SK-N-SH (cell line): ENCODE measurements around the gene KIAA0040. TPM values are rescaled to one million over a fixed set of nuclear protein-coding genes. Genes with fewer than 3 reads are reported as not detected.

Source experiments
- CTCF ChIA-PET: fragments of 300-600, 350-600 bp; formaldehyde crosslinking; extraction: SDS; loops from one replicate; lab custom pipeline; 2021; lab: Yijun Ruan, JAX
- POLR2A ChIA-PET: fragments of 350-600 bp; sonication (Branson Sonifier 250); formaldehyde crosslinking; extraction: SDS; loops from one replicate; lab custom pipeline; 2020; ENCODE audit warnings: antibody characterized with exemption, inconsistent platforms; lab: Yijun Ruan, JAX
- DNase-seq: peaks from one replicate; pipeline ENCODE4 v3.0.0; 2012
- H2AFZ ChIP-seq: fragments of 200-600 bp; sonication (generic); 2 replicates; pipeline ENCODE4 v1.8.1; 2016; ENCODE audit warnings: antibody characterized with exemption, mild to moderate bottlenecking, low read depth
- H3F3A ChIP-seq: fragments of 200-600 bp; sonication (generic); replicated peaks from 2 replicates; pipeline ENCODE3; 2016; ENCODE audit warnings: antibody characterized with exemption, mild to moderate bottlenecking; ENCODE audit not compliant: insufficient read depth
- H3K27ac ChIP-seq, 2 experiments: fragments of 200-500 bp in 1 of 2; fragments of 200-600 bp in 1 of 2; sonication (Bioruptor generic) in 1 of 2; sonication (generic), shearing (Covaris generic) in 1 of 2; 2 replicates each; pipeline versions ENCODE4 v1.5.1 to v1.6.1; 2014 to 2016; ENCODE audit warnings: low read depth in 2 of 2, inconsistent platforms in 1 of 2, low read length in 1 of 2, mild to moderate bottlenecking in 1 of 2, mixed read lengths in 1 of 2
- H3K27me3 ChIP-seq: fragments of 200-600 bp; sonication (generic), shearing (Covaris generic); 2 replicates; pipeline ENCODE4 v1.6.1; 2016; ENCODE audit warnings: mixed run types; ENCODE audit not compliant: insufficient read depth
- H3K36me3 ChIP-seq, 2 experiments: fragments of 200-500 bp in 1 of 2; fragments of 200-600 bp in 1 of 2; sonication (Bioruptor generic) in 1 of 2; sonication (generic) in 1 of 2; replicated peaks in 1 of 2; 2 replicates each; pipeline versions ENCODE3 to v1.5.1; 2014 to 2016; ENCODE audit warnings: low read length in 1 of 2, mild to moderate bottlenecking in 1 of 2; ENCODE audit not compliant: insufficient read depth in 2 of 2, control insufficient read depth in 1 of 2
- H3K4me1 ChIP-seq, 2 experiments: fragments of 200-500 bp in 1 of 2; fragments of 200-600 bp in 1 of 2; sonication (Bioruptor generic) in 1 of 2; sonication (generic), shearing (Covaris generic) in 1 of 2; 2 replicates each; pipeline versions ENCODE4 v1.5.1 to v1.6.1; 2014 to 2016; ENCODE audit warnings: low read depth in 1 of 2, low read length in 1 of 2, mixed run types in 1 of 2; ENCODE audit not compliant: insufficient read depth in 2 of 2, control insufficient read depth in 1 of 2
- H3K4me2 ChIP-seq: fragments of 200-600 bp; sonication (generic), shearing (Covaris generic); 2 replicates; pipeline ENCODE4 v1.6.1; 2017; ENCODE audit warnings: mixed run types
- H3K4me3 ChIP-seq, 2 experiments: fragments of 200-500 bp in 1 of 2; fragments of 200-600 bp in 1 of 2; sonication (Bioruptor generic) in 1 of 2; sonication (generic), shearing (Covaris generic) in 1 of 2; 2 replicates each; pipeline versions ENCODE4 v1.5.1 to v1.8.1; 2014 to 2016; ENCODE audit warnings: low read depth in 2 of 2, inconsistent platforms in 1 of 2, low read length in 1 of 2, mild to moderate bottlenecking in 1 of 2, mixed read lengths in 1 of 2, moderate library complexity in 1 of 2
- H3K79me2 ChIP-seq: fragments of 200-600 bp; sonication (generic); 2 replicates; pipeline ENCODE4 v1.8.1; 2017; ENCODE audit warnings: mild to moderate bottlenecking; ENCODE audit not compliant: insufficient read depth
- H3K9ac ChIP-seq: fragments of 200-600 bp; sonication (generic); 2 replicates; pipeline ENCODE4 v1.6.1; 2017; ENCODE audit warnings: mixed run types
- H3K9me2 ChIP-seq: fragments of 200-600 bp; sonication (generic); 2 replicates; pipeline ENCODE4 v1.6.1; 2017; ENCODE audit warnings: mixed run types
- H3K9me3 ChIP-seq: fragments of 200-600 bp; sonication (generic); 2 replicates; pipeline ENCODE4 v1.6.1; 2017; ENCODE audit warnings: mixed run types, mild to moderate bottlenecking, moderate library complexity
- H4K20me1 ChIP-seq: fragments of 200-600 bp; sonication (generic); 2 replicates; pipeline ENCODE4 v1.6.1; 2017; ENCODE audit warnings: mild to moderate bottlenecking, mixed run types; ENCODE audit not compliant: insufficient read depth
- ELF1 ChIP-seq: IDR thresholded peaks from 2 replicates; pipeline ENCODE4 v1.4.0; 2012
- FOSL2 ChIP-seq: IDR thresholded peaks from 2 replicates; pipeline ENCODE4 v1.4.0; 2012; ENCODE audit warnings: low read depth, mild to moderate bottlenecking, moderate library complexity, borderline replicate concordance
- FOXJ3 ChIP-seq: sonication (generic); formaldehyde crosslinking; IDR thresholded peaks from 2 replicates; pipeline ENCODE4 v1.5.1; 2020; ENCODE audit warnings: mild to moderate bottlenecking, missing genetic modification reagents
- GABPA ChIP-seq: IDR thresholded peaks from 2 replicates; pipeline ENCODE4 v1.4.0; 2012; ENCODE audit warnings: low read depth, mild to moderate bottlenecking
- GATA2 ChIP-seq: sonication (generic); formaldehyde crosslinking; IDR thresholded peaks from 2 replicates; pipeline ENCODE4 v1.5.0; 2020; ENCODE audit warnings: mild to moderate bottlenecking, missing genetic modification reagents
- MXI1 ChIP-seq: IDR thresholded peaks from 2 replicates; pipeline ENCODE4 v1.6.1; 2012; ENCODE audit warnings: mild to moderate bottlenecking, low read depth, low read length, improper control_type of control experiment
- NRF1 ChIP-seq: IDR thresholded peaks from 2 replicates; pipeline ENCODE4 v1.6.1; 2012; ENCODE audit warnings: low read depth, mild to moderate bottlenecking, low read length
- PBX3 ChIP-seq: IDR thresholded peaks from 2 replicates; pipeline ENCODE4; 2012
- RAD21 ChIP-seq: IDR thresholded peaks from 2 replicates; pipeline ENCODE4 v1.6.1; 2012; ENCODE audit warnings: mild to moderate bottlenecking, low read length
- RCOR1 ChIP-seq: fragments of 150-350 bp; IDR thresholded peaks from 2 replicates; pipeline ENCODE4 v1.6.1; 2017; ENCODE audit warnings: antibody characterized with exemption, low read length
- REST ChIP-seq: IDR thresholded peaks from 2 replicates; pipeline ENCODE4 v1.6.1; 2012; ENCODE audit warnings: mild to moderate bottlenecking, low read depth, low read length, moderate library complexity
- RFX5 ChIP-seq: IDR thresholded peaks from 2 replicates; pipeline ENCODE4 v1.6.1; 2012; ENCODE audit warnings: mild to moderate bottlenecking, improper control_type of control experiment, low read length
- SMC3 ChIP-seq: IDR thresholded peaks from 2 replicates; pipeline ENCODE4 v1.6.1; 2012; ENCODE audit warnings: low read depth, low read length, improper control_type of control experiment
- TAF1 ChIP-seq: IDR thresholded peaks from 2 replicates; pipeline ENCODE4 v1.6.1; 2012; ENCODE audit warnings: low read depth, mild to moderate bottlenecking, low read length, moderate library complexity, borderline replicate concordance
- TEAD4 ChIP-seq: IDR thresholded peaks from 2 replicates; pipeline ENCODE4 v1.4.0; 2012; ENCODE audit warnings: mild to moderate bottlenecking, borderline replicate concordance; ENCODE audit not compliant: insufficient read depth
- USF2 ChIP-seq: fragments of 150-350 bp; IDR thresholded peaks from 2 replicates; pipeline ENCODE4 v1.6.1; 2017; ENCODE audit warnings: antibody characterized with exemption, low read length, low read depth, borderline replicate concordance
- WGBS: methylation state at CpG from one replicate; pipeline ENCODE4 v1.1.6; 2017; ENCODE audit warnings: low lambda C conversion rate; 5-methylcytosine and 5-hydroxymethylcytosine counted together
- polyA plus RNA-seq, 3 experiments: library from polyadenylated mRNA; depleted of rRNA; stranded (reverse); fragments of >200 nt; gene quantifications; 2 replicates each; pipeline ENCODE4 v1.2.3, GENCODE V29; 2012
- TF ChIP-seq, protein P1 (sequence below): IDR thresholded peaks from 2 replicates; pipeline ENCODE4 v1.4.0; 2012; ENCODE audit warnings: low read depth, borderline replicate concordance

The KIAA0040 gene
- polyA plus RNA-seq, 1 of the 3 experiments (the other 2 are of a cell fraction) = 0.08 TPM

- TF ChIP-seq, protein P1, sequence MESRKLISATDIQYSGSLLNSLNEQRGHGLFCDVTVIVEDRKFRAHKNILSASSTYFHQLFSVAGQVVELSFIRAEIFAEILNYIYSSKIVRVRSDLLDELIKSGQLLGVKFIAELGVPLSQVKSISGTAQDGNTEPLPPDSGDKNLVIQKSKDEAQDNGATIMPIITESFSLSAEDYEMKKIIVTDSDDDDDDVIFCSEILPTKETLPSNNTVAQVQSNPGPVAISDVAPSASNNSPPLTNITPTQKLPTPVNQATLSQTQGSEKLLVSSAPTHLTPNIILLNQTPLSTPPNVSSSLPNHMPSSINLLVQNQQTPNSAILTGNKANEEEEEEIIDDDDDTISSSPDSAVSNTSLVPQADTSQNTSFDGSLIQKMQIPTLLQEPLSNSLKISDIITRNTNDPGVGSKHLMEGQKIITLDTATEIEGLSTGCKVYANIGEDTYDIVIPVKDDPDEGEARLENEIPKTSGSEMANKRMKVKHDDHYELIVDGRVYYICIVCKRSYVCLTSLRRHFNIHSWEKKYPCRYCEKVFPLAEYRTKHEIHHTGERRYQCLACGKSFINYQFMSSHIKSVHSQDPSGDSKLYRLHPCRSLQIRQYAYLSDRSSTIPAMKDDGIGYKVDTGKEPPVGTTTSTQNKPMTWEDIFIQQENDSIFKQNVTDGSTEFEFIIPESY = no peak
Measured at GRCh38 chr1:175178056-175178455, 14.5 kb downstream of the KIAA0040 start (continued).

DNA sequence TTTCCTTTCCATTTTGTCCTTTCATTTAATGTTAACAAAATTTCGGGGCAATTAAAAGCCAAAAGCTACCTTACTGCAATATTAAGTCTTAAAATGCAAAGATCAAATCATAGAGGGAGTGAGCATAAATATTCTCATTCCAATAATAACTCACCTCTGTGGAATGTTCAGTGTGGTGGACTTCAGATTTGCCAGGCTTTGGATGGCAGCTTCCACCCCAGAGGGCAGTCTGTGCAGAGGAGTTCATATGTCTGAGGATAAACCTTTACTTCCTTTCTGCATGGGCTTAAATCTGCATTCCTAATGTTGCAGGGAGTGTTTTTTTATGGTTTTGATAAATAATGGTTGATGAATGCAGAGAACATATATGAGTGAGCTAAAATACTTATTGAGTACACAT, 16.3 kb downstream of the KIAA0040 start:
- Histone ChIP-seq H3K9ac (no peak overlapping the region), H3K4me3 (no peak overlapping the region), H3K4me1 (peaks cover 0 to 2% of the 10 kb centered on the region in 2 experiments; a peak in 1 of 4 replicates), H3K27ac (no peak overlapping the region), H3K36me3 (no peaks in the 10 kb centered on the region), H3K9me2 (no peaks in the 10 kb centered on the region), H3K4me2 (no peak overlapping the region), H2AFZ (no peak overlapping the region), H4K20me1 (no peaks in the 10 kb centered on the region), H3K9me3 (no peaks in the 10 kb centered on the region), H3K79me2 (no peaks in the 10 kb centered on the region), H3F3A (no peaks in the 10 kb centered on the region), H3K27me3 (no peaks in the 10 kb centered on the region)
- no peak for DNase-seq
- ChIA-PET POLR2A (no interaction called here), CTCF (interaction anchor here (1.0 to 1.9 kb wide), 4 partner anchors 11 to 143 kb away, joined by 3 to 4 read pairs (median 4); no protein-coding TSS in a partner anchor)
- no peak for TF ChIP-seq TAF1
- TF ChIP-seq FOSL2 = no peak
- TF ChIP-seq FOXJ3 (CRISPR knock-in tag) = no peak
- WGBS = 13% methylated on average over 1 of the region's 1 CpG

- no peak overlapping the region for H3K27ac ChIP-seq
- no peaks in the 10 kb centered on the region for H4K20me1 ChIP-seq
- no peaks in the 10 kb centered on the region for H3F3A ChIP-seq
- peaks cover 0 to 2% of the 10 kb centered on the region in 2 experiments; a peak in 1 of 4 replicates for H3K4me1 ChIP-seq
- no peak overlapping the region for H3K4me2 ChIP-seq
- CTCF ChIA-PET = interaction anchor here (1.0 to 1.8 kb wide), 5 partner anchors 9 to 144 kb away, joined by 3 to 14 read pairs (median 3); no protein-coding TSS in a partner anchor
- H3K79me2 ChIP-seq = no peaks in the 10 kb centered on the region
- no peak overlapping the region for H2AFZ ChIP-seq
- no peaks in the 10 kb centered on the region for H3K27me3 ChIP-seq
- WGBS = 53% methylated on average over 5 of the region's 5 CpGs
- no peak overlapping the region for H3K4me3 ChIP-seq
- H3K9me2 ChIP-seq = no peaks in the 10 kb centered on the region
- no peaks in the 10 kb centered on the region for H3K36me3 ChIP-seq
- no peak overlapping the region for H3K9ac ChIP-seq
- POLR2A ChIA-PET = interaction anchor here (0.7 kb wide), 1 partner anchor 60 kb away, joined by 4 read pairs; no protein-coding TSS in a partner anchor
- no peaks in the 10 kb centered on the region for H3K9me3 ChIP-seq
- DNase-seq = no peak
- no peak for TF ChIP-seq SMC3
- no peak for TF ChIP-seq TEAD4
- no peak for TF ChIP-seq RFX5
- no peak for TF ChIP-seq RAD21
- no peak for TF ChIP-seq USF2
- no peak for TF ChIP-seq RCOR1
- TF ChIP-seq TAF1 = no peak
- TF ChIP-seq GABPA = no peak
- no peak for TF ChIP-seq GATA2 (CRISPR knock-in tag)
- TF ChIP-seq NRF1 = no peak
- TF ChIP-seq MXI1 = no peak
- no peak for TF ChIP-seq ELF1
- no peak for TF ChIP-seq REST
- no peak for TF ChIP-seq PBX3
Measured at GRCh38 chr1:175174309-175175102, 18.1 kb downstream of the KIAA0040 start.
